Inflammatory macrophage (primary cell): ENCODE measurements around the gene LINGO3.
A peak's percentile ranks its signal among the peaks of the same experiment; 100 is the strongest.

Experiments used
- DNase-seq, 2 donors: peaks; one replicate each; pipeline ENCODE4 v3.0.0-alpha.2; 2020 to 2022

Gene LINGO3

GRCh38 chr19:2325281-2326046 lies 17.5 kb upstream of the LINGO3 start:
- DNase-seq, result no peak

DNA sequence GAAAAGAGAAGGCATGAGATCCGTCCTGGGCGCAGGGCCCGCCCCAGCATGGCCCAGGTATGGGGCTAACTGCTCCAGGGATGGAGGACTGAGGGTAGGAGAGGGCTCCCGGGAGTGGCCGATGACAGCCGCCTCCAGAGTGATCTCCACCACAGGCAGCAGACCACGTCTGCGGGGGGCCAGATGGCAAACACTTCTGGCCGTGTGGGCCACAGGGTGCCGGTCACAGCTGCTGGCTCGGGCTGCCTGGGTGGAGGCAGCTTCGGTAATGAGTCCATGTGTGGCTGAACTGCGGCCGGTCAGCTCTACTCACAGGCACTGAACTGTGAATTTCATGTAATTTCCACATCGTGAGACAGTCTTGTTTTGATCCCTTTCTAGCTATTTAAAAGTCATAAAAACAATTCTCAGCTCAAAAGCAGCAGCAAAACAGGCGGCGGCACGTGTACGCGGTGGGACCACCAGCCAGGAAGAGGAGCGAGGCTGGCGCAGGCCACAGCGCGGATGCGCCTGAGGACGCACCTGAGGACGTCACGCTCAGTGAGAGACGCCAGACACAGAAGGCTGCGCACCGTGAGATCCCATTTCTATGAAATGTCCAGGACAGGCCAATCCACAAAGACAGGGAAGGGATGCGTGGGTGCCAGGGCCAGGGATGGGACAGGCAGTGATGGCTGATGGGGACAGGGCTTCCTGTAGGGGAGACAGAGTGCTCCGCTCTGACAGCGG lies 16.4 kb upstream of the LINGO3 start:
- DNase-seq, result no peak

DNA sequence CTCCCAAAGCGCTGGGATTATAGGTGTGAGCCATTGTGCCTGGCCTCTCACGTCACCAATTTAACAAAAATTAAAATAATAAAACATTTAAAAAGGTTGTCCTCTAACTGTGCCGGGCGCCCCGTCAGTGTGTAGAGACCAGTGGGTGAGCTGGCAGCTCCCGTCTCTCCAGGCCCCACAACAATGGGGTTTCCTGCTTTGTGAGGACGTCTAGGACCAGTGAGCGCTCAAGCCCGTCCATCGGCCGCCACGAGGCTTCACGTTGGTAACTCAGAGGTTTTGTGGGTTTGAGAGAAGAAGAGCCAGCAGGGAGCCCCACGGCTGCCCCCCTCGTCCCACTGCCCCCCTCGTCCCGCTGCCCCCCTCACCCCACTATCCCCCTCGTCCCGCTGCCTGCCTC lies 15.8 kb upstream of the LINGO3 start:
- DNase-seq, result no peak

DNA sequence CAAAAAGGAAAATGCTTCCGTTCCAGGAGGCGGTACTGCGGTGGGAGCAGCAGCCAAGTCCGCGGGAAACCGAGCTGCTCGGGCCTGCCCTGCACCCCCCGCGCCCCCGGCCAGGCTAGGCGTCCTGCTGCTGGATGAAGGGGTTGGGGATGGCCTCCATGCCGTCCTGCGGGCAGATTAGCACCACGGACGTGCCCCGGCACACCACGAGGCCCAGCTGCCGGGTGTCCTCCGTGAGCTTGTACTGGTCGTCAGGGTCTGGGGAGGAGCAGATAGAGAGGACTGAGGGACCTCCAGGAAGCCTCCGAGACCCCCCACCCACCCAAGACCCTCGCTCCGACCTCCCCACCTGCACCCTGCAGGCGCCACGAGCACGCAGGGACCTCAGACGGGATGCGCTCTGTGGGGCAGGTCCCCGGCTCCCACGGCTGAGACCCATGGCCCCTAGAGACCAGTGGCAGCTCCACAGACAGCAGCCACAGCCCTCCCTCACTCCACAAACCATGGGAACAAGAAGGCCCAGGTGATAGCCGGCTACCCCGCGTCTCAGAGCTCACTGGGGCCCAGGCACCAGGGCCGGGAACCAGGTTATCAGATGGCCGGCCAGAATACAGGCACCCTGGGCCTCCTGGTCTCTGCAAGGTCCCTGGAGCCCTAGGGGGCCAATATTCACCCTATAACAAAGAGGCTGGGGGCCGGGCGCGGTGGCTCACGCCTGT lies 13.8 kb upstream of the LINGO3 start:
- no peak for DNase-seq

GRCh38 chr19:2320939-2321338 lies 13.0 kb upstream of the LINGO3 start:
- DNase-seq, result no peak

DNA sequence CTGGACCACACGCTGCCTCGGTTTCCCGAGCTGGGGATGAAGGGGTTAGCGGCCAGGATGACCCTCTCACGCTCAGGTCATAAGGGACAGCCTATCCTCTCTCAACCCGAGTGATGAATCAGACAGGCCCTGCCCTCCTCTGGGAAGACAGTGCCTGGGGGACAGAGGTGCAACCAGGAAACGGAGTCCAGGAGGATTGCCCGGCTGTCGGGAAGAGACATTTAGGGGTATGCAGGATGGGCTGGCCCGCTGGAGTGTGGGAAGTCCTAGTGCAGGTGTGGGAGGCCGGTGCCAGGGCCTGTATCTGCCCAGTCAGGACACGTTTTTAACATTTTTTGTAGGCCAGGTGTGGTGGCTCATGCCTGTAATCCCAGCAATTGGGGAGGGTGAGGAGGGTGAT lies 12.1 kb upstream of the LINGO3 start:
- DNase-seq, result no peak

DNA sequence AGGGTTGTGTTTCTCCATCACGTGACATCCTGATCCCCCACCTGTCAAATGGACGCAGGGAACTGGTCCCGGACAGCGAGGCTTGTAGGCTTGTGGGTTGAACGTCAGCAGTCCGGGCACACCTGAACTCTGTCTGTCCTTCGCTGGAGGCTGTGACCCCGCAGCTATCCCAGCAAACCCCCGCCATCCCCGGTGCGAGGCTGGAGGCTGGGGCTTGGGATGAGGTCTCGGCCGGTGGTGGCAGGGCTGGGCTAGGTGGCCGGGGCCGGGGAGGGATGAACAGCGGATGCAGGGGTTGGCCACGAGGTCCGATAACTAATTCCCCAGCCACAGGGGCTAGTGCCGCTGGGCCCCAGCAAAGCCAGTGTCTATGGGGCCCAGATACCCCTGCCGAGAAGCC lies 11.6 kb upstream of the LINGO3 start:
- DNase-seq, result no peak

GRCh38 chr19:2318923-2319322 lies 11.0 kb upstream of the LINGO3 start:
- DNase-seq, result no peak

- DNase-seq, result no peak
These were observed 9.8 kb upstream of the LINGO3 start for GRCh38 chr19:2317756-2318155.

GRCh38 chr19:2317300-2317699 lies 9.3 kb upstream of the LINGO3 start:
- DNase-seq, result no peak

DNA sequence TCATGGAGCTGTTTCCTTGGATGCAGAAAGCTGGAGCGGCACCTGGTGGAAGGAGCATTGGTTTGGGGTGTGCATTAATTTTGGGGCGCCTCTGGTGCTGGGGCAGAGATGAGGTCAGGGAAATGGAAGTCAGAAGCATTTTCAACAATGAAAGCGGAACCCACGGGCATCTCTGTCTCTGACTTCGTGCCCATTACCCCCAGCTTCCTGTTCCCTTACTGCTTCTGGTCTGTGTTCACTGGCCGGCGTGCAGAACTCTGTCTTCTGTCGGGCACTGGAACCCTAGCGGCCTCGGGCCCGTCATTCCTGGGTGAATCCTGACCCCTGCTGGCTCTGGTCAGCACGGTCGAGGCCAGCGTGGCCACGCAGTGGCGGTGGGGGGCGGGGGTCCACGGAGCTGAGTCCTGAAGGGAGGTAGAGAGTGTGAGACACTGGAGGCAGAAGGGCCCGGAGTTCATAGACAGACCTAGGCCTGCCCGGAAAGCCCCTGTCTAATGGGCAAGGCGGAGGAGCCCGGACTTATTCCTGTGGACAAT lies 7.9 kb upstream of the LINGO3 start:
- DNase-seq, result peak; percentile 86 to 91

DNA sequence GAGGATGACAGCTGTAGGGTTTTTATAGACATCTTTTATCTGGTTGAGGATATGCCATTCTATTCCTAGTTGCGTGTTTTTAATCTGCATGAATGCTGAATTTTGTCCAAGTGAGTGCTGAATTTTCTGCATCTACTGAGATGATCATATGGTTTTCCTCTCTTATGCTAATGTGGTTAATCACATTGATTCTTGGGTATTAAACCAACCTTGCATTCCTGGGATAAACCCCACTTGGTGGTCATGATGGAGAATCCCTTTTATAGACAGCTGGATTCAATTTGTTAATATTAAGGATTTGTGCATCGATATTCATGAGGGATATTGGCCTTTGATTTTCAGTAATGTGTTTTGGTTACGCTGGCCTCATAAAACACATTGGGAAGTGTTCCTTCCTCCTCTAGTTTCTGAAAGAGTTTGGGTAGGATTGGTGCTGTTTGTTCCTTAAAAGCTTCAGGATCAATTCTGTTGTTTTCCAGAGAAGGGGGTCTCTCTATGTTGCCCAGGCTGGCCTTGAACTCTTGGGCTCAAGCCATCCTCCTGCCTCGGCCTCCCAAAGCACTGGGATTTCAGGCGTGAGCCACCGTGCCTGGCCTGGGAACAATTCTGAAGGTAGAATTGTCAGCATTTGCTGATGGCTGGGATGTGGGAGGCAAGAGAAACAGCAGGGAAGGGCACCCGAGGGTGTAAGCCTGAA lies 7.3 kb upstream of the LINGO3 start:
- DNase-seq, result no peak

DNA sequence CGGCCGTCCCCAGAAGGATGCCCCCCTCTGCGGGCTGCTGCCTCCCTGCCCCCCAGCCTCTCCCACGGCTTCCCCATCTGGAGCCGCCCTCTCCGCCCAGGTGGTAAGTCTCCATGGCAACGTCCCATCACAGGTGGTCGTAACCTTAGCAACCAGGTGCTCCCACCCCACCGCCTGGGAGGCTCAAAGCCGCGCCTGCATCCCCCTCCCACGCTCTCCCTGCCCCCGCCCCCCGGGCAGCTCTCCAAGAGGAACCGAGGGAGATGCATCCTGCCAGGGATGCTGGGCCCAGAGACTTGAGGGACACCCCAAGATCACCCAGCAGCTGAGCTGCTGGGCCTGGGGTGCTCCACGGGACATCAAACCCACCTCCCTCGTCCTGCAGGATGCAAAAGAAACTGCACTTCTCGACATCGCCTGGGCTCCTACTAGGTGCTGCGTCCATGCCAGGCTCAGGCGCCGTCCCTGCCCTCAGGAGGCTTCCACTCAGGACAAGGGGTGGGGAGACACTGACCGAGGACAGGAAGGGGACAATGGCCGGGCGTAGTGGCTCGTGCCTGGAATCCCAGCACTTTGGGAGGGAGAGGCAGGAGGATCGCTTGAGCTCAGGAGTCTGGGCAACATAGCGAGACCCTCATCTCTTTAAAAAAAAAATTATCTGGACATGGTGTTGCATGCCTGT lies 5.0 kb upstream of the LINGO3 start:
- DNase-seq, result no peak

DNA sequence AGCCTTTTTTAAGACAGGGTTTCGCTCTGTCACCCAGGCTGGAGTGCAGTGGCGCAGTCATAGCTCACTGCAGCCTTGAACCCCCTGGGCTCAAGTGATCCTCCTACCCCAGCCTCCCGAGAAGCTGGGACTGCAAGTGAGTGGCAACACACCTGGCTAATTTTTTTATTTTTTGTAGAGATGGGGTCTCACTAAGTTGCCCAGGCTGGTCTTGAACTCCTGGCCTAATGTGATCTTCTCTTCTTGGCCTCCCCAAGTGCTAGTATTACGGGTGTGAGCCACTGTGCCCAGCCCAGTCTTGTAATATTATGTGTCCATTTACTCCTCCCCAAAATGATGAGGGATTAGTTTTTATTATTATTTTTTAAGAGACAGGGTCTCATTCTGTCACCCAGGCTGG lies 3.1 kb upstream of the LINGO3 start:
- DNase-seq, result no peak

DNA sequence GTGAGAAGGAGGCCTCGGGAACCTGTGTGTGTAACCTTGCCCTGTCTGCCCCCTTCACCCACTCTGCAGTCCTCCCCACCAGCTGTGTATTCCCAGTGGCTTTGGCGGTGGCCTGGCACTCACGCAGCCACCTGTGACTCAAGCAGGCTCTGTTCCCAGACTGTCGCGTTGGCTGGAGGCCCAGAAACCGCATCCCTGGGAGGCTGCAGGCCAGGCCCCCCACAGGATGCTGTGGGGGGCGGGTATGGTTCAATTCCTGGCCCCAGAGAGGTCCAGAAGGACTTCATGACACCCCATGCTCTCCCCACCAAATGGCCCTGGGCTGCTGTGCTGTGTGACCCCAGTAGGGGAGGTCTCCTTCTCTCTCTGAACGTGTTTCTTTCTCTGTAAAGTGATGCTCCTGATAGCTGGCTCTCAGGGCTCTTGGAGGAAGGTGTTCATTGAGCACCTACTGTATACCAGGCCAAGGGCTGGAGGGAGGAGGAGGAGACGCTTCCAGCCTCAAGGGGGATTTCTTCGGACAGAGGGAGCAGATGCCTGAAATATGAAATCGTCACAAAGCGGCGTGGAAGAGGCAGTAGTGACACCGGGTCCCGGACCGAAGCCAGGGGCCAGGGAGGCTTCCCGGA lies 1.9 kb upstream of the LINGO3 start:
- no peak for DNase-seq

- DNase-seq, result no peak
These were observed 389 bp downstream of the LINGO3 start for GRCh38 chr19:2307518-2308012.

DNA sequence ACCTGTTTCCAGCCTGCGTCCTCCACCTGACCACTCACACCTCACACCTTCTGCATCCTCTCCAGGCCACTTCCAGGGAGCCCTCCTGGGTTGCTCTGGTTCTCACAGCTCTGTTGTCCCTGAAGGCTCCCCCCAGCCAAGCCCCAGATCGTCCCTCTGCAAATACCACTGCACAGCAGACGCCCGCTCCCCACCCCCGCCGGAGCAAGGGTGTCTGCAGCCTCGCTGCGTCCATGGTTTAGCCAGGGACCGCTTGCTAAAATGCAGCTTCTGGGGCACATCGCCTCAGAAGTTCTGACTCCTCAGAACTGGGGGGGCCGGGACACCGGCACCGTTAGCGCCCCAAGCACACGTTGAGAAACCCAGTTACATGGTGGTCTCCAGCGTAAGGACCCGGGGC lies 983 bp downstream of the LINGO3 start:
- no peak for DNase-seq

DNA sequence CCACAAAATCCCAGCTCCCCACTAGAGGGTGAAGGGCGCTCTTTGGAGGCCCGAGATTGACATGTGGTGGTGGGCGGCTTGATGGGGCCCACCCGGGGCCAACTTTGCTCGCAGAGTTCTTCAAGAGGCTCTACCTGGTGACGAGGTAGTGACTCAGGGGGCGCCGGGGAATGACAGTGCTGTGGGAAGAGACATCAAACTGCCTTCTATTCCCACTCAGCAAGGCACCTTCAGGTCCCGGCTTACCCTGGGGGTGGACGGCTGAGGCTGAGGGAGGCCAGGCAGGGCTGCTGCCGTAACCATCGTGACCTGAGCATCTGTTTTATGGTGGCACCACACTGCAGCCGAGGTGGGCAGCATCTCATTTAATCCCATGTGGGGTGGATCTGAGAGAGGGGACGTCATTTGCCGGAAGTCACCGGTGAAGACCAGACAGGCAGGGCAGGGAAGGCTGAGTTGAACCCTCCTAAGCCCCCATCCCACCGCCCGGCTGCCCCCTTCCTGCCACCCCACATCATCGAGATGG lies 1.6 kb downstream of the LINGO3 start:
- DNase-seq, result no peak

GRCh38 chr19:2305452-2306280 lies 2.3 kb downstream of the LINGO3 start:
- no peak for DNase-seq

- DNase-seq, result no peak
These were observed 4.6 kb downstream of the LINGO3 start for GRCh38 chr19:2303211-2303798.
